Activated CD4-positive, alpha-beta T cell treated with anti-CD3 and anti-CD28 coated beads, Interleukin-2, amount 50 U/mL, for 1 hour (primary cell): Measurements from ENCODE around the gene PLGRKT.
"Not testable (repeated sequence)": the region's sequence is repeated elsewhere in the genome, so short reads cannot be mapped to it uniquely, and the experiment has no call there.

Experiments
- DNase-seq: peaks from one replicate; pipeline ENCODE4 v3.0.0-alpha.2; 2020

PLGRKT gene

GRCh38 chr9:5364294-5365024, 73.3 kb downstream of the PLGRKT start:
- no peak for DNase-seq

GRCh38 chr9:5361326-5362010, 76.3 kb downstream of the PLGRKT start:
- DNase-seq, result no peak

- DNase-seq, result no peak
Observed at GRCh38 chr9:5360341-5360740, 77.4 kb downstream of the PLGRKT start.

GRCh38 chr9:5357431-5358105, 80.2 kb downstream of the PLGRKT start:
- no peak for DNase-seq

GRCh38 chr9:5355817-5356216, 81.9 kb downstream of the PLGRKT start:
- DNase-seq, result no peak

GRCh38 chr9:5355226-5355625, 82.5 kb downstream of the PLGRKT start:
- no peak for DNase-seq

GRCh38 chr9:5354184-5354583, 83.5 kb downstream of the PLGRKT start:
- DNase-seq, result no peak

- DNase-seq, result no peak
Observed at GRCh38 chr9:5352637-5353248, 85.0 kb downstream of the PLGRKT start.

- peak; percentile 4 for DNase-seq
Observed at GRCh38 chr9:5338992-5339981, 98.4 kb downstream of the PLGRKT start, which contains the start of gene RLN1. Gene RLN1 (minus strand): TSS chr9:5339876. CDS start chr9:5339746, 130 bp downstream.

GRCh38 chr9:5336688-5337087, 101.0 kb downstream of the PLGRKT start:
- peak; percentile 26 for DNase-seq

GRCh38 chr9:5331276-5331675, 106.4 kb downstream of the PLGRKT start:
- DNase-seq, result not testable (repeated sequence)

GRCh38 chr9:5326893-5327548, 110.7 kb downstream of the PLGRKT start:
- peak; percentile 22 for DNase-seq

GRCh38 chr9:5326187-5326586, 111.5 kb downstream of the PLGRKT start:
- no peak for DNase-seq

- DNase-seq, result not testable (repeated sequence)
Observed at GRCh38 chr9:5321601-5322000, 116.1 kb downstream of the PLGRKT start.

- no peak for DNase-seq
Observed at GRCh38 chr9:5321058-5321457, 116.7 kb downstream of the PLGRKT start.

- DNase-seq, result not testable (repeated sequence)
Observed at GRCh38 chr9:5316406-5316805, 121.3 kb downstream of the PLGRKT start.

- no peak for DNase-seq
Observed at GRCh38 chr9:5315187-5315923, 122.4 kb downstream of the PLGRKT start.

- no peak for DNase-seq
Observed at GRCh38 chr9:5310851-5311250, 126.9 kb downstream of the PLGRKT start.
